Transverse colon (tissue), 3 donors: Measurements from ENCODE around the gene UQCRHL.

Experiments
- POLR2A ChIP-seq: fragments of 450-650 bp; IDR thresholded peaks from one replicate; pipeline ENCODE4 v1.6.1; 2016; ENCODE audit warnings: antibody characterized with exemption, mild to moderate bottlenecking, moderate library complexity
- TF ChIP-seq, protein P1 (sequence below), 5 experiments: fragments of 200-600 bp in 3 of 5; fragments of 450-650 bp in 2 of 5; sonication (generic) in 3 of 5; IDR thresholded peaks; 1 replicate in 2 of 5; 2 replicates in 3 of 5; pipeline ENCODE4 v1.5.1; 2016 to 2017; ENCODE audit warnings: antibody characterized with exemption in 5 of 5, inconsistent platforms in 3 of 5, mild to moderate bottlenecking in 2 of 5, moderate library complexity in 1 of 5

DNA sequence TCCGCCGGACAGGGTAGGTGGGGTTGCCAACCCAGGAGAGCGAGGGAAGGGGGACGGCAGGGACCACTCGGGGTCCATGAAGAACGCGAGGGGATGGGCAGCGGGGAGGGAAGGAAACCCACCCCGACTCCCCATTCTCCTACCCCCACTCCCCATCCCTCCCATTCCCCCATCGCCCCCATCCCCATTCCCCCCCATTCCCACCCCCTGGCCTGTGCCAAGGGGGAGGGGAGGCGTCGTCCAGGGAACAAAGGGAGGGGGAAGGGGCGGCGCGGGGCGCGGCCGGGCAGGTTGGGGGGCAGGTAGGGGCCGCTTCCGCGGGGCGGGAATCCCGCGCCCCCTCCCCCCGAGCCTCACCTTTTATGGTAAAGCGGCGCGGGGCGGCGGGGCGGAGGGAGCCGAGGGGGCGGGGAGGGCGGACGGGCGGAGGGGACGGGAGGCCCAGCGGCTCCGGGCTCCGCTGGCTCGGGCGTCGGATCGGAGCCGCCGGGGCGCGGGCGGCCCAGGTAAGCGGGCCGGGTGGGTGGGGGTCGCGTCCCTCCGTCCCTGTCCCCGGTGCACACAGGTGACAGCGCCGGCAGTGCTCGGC is 49.0 kb downstream of the UQCRHL start, which contains the start of gene FBLIM1:
- TF ChIP-seq POLR2A: no peak
- TF ChIP-seq, protein P1, sequence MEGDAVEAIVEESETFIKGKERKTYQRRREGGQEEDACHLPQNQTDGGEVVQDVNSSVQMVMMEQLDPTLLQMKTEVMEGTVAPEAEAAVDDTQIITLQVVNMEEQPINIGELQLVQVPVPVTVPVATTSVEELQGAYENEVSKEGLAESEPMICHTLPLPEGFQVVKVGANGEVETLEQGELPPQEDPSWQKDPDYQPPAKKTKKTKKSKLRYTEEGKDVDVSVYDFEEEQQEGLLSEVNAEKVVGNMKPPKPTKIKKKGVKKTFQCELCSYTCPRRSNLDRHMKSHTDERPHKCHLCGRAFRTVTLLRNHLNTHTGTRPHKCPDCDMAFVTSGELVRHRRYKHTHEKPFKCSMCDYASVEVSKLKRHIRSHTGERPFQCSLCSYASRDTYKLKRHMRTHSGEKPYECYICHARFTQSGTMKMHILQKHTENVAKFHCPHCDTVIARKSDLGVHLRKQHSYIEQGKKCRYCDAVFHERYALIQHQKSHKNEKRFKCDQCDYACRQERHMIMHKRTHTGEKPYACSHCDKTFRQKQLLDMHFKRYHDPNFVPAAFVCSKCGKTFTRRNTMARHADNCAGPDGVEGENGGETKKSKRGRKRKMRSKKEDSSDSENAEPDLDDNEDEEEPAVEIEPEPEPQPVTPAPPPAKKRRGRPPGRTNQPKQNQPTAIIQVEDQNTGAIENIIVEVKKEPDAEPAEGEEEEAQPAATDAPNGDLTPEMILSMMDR (IDR thresholded peaks at IDR 0.05): no peak
